Panc1 (cell line): ENCODE measurements around the gene AGBL3. TPM values are rescaled to one million over a fixed set of nuclear protein-coding genes. Genes with fewer than 3 reads are reported as not detected.

Experiments used
- ATAC-seq: fragments of 200-7000 bp; cut with Tn5 transposase; 2 replicates; pipeline ENCODE4 v1.9.1; 2020; ENCODE audit warnings: mild to moderate bottlenecking, moderate library complexity
- BruUV-seq: library from RNA; stranded (reverse); fragments of 400-500 nt; replicated peaks from 2 replicates; lab custom pipeline; 2021; lab: Mats Ljungman, UMichigan
- CTCF ChIA-PET: fragments of 300-600 bp; sonication (Branson Sonifier 250); formaldehyde crosslinking; loops from one replicate; lab custom pipeline; 2022; ENCODE audit warnings: antibody characterized with exemption; lab: Charles Lee
- POLR2A ChIA-PET: fragments of 300-600 bp; sonication (Branson Sonifier 250); formaldehyde crosslinking; loops from one replicate; lab custom pipeline; 2022; ENCODE audit warnings: antibody characterized with exemption; lab: Charles Lee
- DNase-seq: peaks from one replicate; pipeline ENCODE4 v3.0.0-alpha.2; 2010; ENCODE audit warnings: low read depth, low spot score
- H3K27ac ChIP-seq: 2 replicates; pipeline ENCODE4 v1.5.1; 2011; ENCODE audit warnings: mild to moderate bottlenecking, low read length, inconsistent platforms
- H3K27me3 ChIP-seq: fragments of 200-500 bp; sonication (Bioruptor generic); 2 replicates; pipeline ENCODE4 v1.6.0; 2014; ENCODE audit warnings: low read length, inconsistent platforms; ENCODE audit not compliant: control insufficient read depth, insufficient read depth
- H3K36me3 ChIP-seq: fragments of 200-500 bp; sonication (Bioruptor generic); 2 replicates; pipeline ENCODE4 v1.5.1; 2014; ENCODE audit warnings: inconsistent platforms, mild to moderate bottlenecking, low read length, moderate library complexity; ENCODE audit not compliant: control insufficient read depth, insufficient read depth
- H3K4me1 ChIP-seq: 2 replicates; pipeline ENCODE4 v1.5.1; 2011; ENCODE audit warnings: inconsistent platforms, mild to moderate bottlenecking, low read length, moderate library complexity; ENCODE audit not compliant: control insufficient read depth, insufficient read depth
- H3K4me3 ChIP-seq, 2 experiments: 2 replicates each; pipeline ENCODE4 v1.5.1; 2011 to 2012; ENCODE audit warnings: low read depth in 2 of 2, low read length in 2 of 2, mild to moderate bottlenecking in 2 of 2, inconsistent platforms in 1 of 2, moderate library complexity in 1 of 2
- H3K9me3 ChIP-seq: fragments of 200-500 bp; sonication (Bioruptor generic); 2 replicates; pipeline ENCODE4 v1.5.1; 2014; ENCODE audit warnings: low read depth, mild to moderate bottlenecking, inconsistent platforms, low read length, moderate library complexity; ENCODE audit not compliant: control insufficient read depth, insufficient read depth
- POLR2AphosphoS5 ChIP-seq: IDR thresholded peaks from 2 replicates; pipeline ENCODE4 v1.6.1; 2012; ENCODE audit warnings: mild to moderate bottlenecking, low read depth, low read length, moderate library complexity
- SIN3A ChIP-seq: IDR thresholded peaks from 2 replicates; pipeline ENCODE4 v1.6.1; 2012; ENCODE audit warnings: low read depth, mild to moderate bottlenecking, low read length, moderate library complexity, borderline replicate concordance; ENCODE audit not compliant: insufficient read depth
- TCF7L2 ChIP-seq: IDR thresholded peaks from 2 replicates; pipeline ENCODE4 v1.6.1; 2011; ENCODE audit warnings: mild to moderate bottlenecking, low read depth, low read length, inconsistent platforms
- in situ Hi-C: cut with HindIII; loops from 2 replicates; pipeline ENCODE4 v1.10.0; 2016; ENCODE audit warnings: low sequenced_read_pairs, low pct_unique_long_range_greater_than_20kb
- intact Hi-C: fragments of 100-400 bp; cut with micrococcal nuclease; formaldehyde crosslinking; loops from one replicate; pipeline ENCODE4 v1.10.0; 2022; ENCODE audit not compliant: unreplicated experiment
- total RNA-seq: library from RNA; stranded (reverse); gene quantifications from one replicate; pipeline ENCODE4 v1.2.1, GENCODE V29; 2021; ENCODE audit not compliant: unreplicated experiment
- TF ChIP-seq, protein P1 (sequence below), 2 experiments: IDR thresholded peaks; 2 replicates each; pipeline ENCODE4 v1.6.1; 2011 to 2012; ENCODE audit warnings: low read depth in 2 of 2, control low read depth in 1 of 2, low read length in 1 of 2, mild to moderate bottlenecking in 1 of 2, moderate library complexity in 1 of 2; ENCODE audit not compliant: insufficient read depth in 1 of 2
- TF ChIP-seq, protein P2 (sequence below): fragments of 450-650 bp; IDR thresholded peaks from 2 replicates; pipeline ENCODE4 v1.5.1; 2017; ENCODE audit warnings: mild to moderate bottlenecking

Gene AGBL3
- total RNA-seq, 1 experiment from 2014 or later: 2.5 TPM

GRCh38 chr7:135129579-135129978, 143.3 kb downstream of the AGBL3 start:
- intact Hi-C loops: no loop called here

GRCh38 chr7:135143885-135144668, 157.8 kb downstream of the AGBL3 start:
- ChIA-PET CTCF (no interaction called here), POLR2A (no interaction called here)
- Histone ChIP-seq H3K4me1 (peaks cover 15% of the 10 kb centered on the region), H3K36me3 (no peaks in the 10 kb centered on the region), H3K4me3 (no peak overlapping the region), H3K9me3 (no peaks in the 10 kb centered on the region), H3K27ac (no peak overlapping the region), H3K27me3 (no peaks in the 10 kb centered on the region)
- ATAC-seq: no peak
- no peak for DNase-seq
- in situ Hi-C loops (no loop called here), intact Hi-C loops (loop anchor here (10.0 kb wide), 1 partner anchor 149 kb away; no protein-coding TSS in a partner anchor)
- BruUV-seq: no TSS peak
- TF ChIP-seq POLR2AphosphoS5 (no peak), SIN3A (no peak), TCF7L2 (no peak)
- TF ChIP-seq, protein P1, sequence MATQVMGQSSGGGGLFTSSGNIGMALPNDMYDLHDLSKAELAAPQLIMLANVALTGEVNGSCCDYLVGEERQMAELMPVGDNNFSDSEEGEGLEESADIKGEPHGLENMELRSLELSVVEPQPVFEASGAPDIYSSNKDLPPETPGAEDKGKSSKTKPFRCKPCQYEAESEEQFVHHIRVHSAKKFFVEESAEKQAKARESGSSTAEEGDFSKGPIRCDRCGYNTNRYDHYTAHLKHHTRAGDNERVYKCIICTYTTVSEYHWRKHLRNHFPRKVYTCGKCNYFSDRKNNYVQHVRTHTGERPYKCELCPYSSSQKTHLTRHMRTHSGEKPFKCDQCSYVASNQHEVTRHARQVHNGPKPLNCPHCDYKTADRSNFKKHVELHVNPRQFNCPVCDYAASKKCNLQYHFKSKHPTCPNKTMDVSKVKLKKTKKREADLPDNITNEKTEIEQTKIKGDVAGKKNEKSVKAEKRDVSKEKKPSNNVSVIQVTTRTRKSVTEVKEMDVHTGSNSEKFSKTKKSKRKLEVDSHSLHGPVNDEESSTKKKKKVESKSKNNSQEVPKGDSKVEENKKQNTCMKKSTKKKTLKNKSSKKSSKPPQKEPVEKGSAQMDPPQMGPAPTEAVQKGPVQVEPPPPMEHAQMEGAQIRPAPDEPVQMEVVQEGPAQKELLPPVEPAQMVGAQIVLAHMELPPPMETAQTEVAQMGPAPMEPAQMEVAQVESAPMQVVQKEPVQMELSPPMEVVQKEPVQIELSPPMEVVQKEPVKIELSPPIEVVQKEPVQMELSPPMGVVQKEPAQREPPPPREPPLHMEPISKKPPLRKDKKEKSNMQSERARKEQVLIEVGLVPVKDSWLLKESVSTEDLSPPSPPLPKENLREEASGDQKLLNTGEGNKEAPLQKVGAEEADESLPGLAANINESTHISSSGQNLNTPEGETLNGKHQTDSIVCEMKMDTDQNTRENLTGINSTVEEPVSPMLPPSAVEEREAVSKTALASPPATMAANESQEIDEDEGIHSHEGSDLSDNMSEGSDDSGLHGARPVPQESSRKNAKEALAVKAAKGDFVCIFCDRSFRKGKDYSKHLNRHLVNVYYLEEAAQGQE (IDR thresholded peaks at IDR 0.05; ENCODE audit: insufficient read depth in 1 of 2, low read depth in 2 of 2, low read length in 1 of 2): no peak
- TF ChIP-seq, protein P2, sequence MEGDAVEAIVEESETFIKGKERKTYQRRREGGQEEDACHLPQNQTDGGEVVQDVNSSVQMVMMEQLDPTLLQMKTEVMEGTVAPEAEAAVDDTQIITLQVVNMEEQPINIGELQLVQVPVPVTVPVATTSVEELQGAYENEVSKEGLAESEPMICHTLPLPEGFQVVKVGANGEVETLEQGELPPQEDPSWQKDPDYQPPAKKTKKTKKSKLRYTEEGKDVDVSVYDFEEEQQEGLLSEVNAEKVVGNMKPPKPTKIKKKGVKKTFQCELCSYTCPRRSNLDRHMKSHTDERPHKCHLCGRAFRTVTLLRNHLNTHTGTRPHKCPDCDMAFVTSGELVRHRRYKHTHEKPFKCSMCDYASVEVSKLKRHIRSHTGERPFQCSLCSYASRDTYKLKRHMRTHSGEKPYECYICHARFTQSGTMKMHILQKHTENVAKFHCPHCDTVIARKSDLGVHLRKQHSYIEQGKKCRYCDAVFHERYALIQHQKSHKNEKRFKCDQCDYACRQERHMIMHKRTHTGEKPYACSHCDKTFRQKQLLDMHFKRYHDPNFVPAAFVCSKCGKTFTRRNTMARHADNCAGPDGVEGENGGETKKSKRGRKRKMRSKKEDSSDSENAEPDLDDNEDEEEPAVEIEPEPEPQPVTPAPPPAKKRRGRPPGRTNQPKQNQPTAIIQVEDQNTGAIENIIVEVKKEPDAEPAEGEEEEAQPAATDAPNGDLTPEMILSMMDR: no peak

More at GRCh38 chr7:135129579-135129978, 143.3 kb downstream of the AGBL3 start:
- no TSS peak for BruUV-seq
- no peaks in the 10 kb centered on the region for H3K36me3 ChIP-seq
- H3K27me3 ChIP-seq: no peaks in the 10 kb centered on the region
- TF ChIP-seq, protein P2: no peak
- TF ChIP-seq TCF7L2 (no peak), SIN3A (no peak), POLR2AphosphoS5 (no peak)
- TF ChIP-seq, protein P1 (IDR thresholded peaks at IDR 0.05; ENCODE audit: insufficient read depth in 1 of 2, low read depth in 2 of 2, low read length in 1 of 2): no peak
- no peak overlapping the region for H3K27ac ChIP-seq
- DNase-seq (no peak), ATAC-seq (no peak)
- H3K9me3 ChIP-seq: no peaks in the 10 kb centered on the region
- no peak overlapping the region for H3K4me3 ChIP-seq
- in situ Hi-C loops: no loop called here
- ChIA-PET CTCF (interaction anchor here (0.6 kb wide), 1 partner anchor 34 kb away, joined by 4 read pairs; no protein-coding TSS in a partner anchor), POLR2A (no interaction called here)
- no peaks in the 10 kb centered on the region for H3K4me1 ChIP-seq
